HTERT RPE-1 (cell line): ENCODE data around the gene HIPK2.

ENCODE experiments used
- in situ Hi-C: fragments of 300-500 bp; cut with MboI; formaldehyde crosslinking; loops from 4 replicates; pipeline ENCODE4 v1.14.3; 2020; ENCODE audit warnings: low sequenced_read_pairs

The HIPK2 gene

GRCh38 chr7:139753081-139753692, 24.6 kb downstream of the HIPK2 start:
- in situ Hi-C loops: no loop called here

- in situ Hi-C loops: no loop called here
Observed at GRCh38 chr7:139752604-139753003, 25.2 kb downstream of the HIPK2 start.

GRCh38 chr7:139752148-139752547, 25.6 kb downstream of the HIPK2 start:
- in situ Hi-C loops: no loop called here

- in situ Hi-C loops: no loop called here
Observed at GRCh38 chr7:139750459-139751095, 27.2 kb downstream of the HIPK2 start.

- in situ Hi-C loops: no loop called here
Observed at GRCh38 chr7:139749545-139749944, 28.3 kb downstream of the HIPK2 start.

- in situ Hi-C loops: no loop called here
Observed at GRCh38 chr7:139748941-139749340, 28.9 kb downstream of the HIPK2 start.

GRCh38 chr7:139748373-139748765, 29.4 kb downstream of the HIPK2 start:
- in situ Hi-C loops: no loop called here

- in situ Hi-C loops: no loop called here
Observed at GRCh38 chr7:139747662-139748372, 30.0 kb downstream of the HIPK2 start.

- in situ Hi-C loops: no loop called here
Observed at GRCh38 chr7:139746652-139747051, 31.1 kb downstream of the HIPK2 start.

GRCh38 chr7:139745678-139746143, 32.1 kb downstream of the HIPK2 start:
- in situ Hi-C loops: no loop called here

GRCh38 chr7:139744768-139745677, 32.8 kb downstream of the HIPK2 start:
- in situ Hi-C loops: no loop called here

- in situ Hi-C loops: no loop called here
Observed at GRCh38 chr7:139743967-139744767, 33.6 kb downstream of the HIPK2 start.

- in situ Hi-C loops: no loop called here
Observed at GRCh38 chr7:139743267-139743966, 34.4 kb downstream of the HIPK2 start.

- in situ Hi-C loops: no loop called here
Observed at GRCh38 chr7:139741789-139742344, 35.9 kb downstream of the HIPK2 start.

- in situ Hi-C loops: no loop called here
Observed at GRCh38 chr7:139741239-139741638, 36.6 kb downstream of the HIPK2 start.

- in situ Hi-C loops: no loop called here
Observed at GRCh38 chr7:139739863-139740597, 37.8 kb downstream of the HIPK2 start.

- in situ Hi-C loops: no loop called here
Observed at GRCh38 chr7:139738772-139739171, 39.0 kb downstream of the HIPK2 start.

GRCh38 chr7:139738101-139738489, 39.7 kb downstream of the HIPK2 start:
- in situ Hi-C loops: no loop called here
